H9 (cell line): ENCODE measurements around the gene PALM2AKAP2. TPM values are rescaled to one million over a fixed set of nuclear protein-coding genes. Genes with fewer than 3 reads are reported as not detected.

Experiments
- DNase-seq: peaks from one replicate; pipeline ENCODE4 v3.0.0-alpha.2; 2017
- H2AFZ ChIP-seq: one replicate; pipeline ENCODE4 v1.6.1; 2013; ENCODE audit warnings: mild to moderate bottlenecking, low read length, control low read depth, moderate library complexity
- H2AK5ac ChIP-seq: 2 replicates; pipeline ENCODE4 v1.6.1; 2013; ENCODE audit warnings: low read length, control low read depth, mixed read lengths; ENCODE audit not compliant: insufficient read length
- H2BK120ac ChIP-seq: one replicate; pipeline ENCODE4 v1.6.1; 2013; ENCODE audit warnings: low read depth, mild to moderate bottlenecking, low read length, control low read depth, inconsistent platforms; ENCODE audit not compliant: poor library complexity, severe bottlenecking
- H2BK12ac ChIP-seq: 2 replicates; pipeline ENCODE4 v1.6.1; 2013; ENCODE audit warnings: low read length, control low read depth, mixed read lengths, low read depth; ENCODE audit not compliant: insufficient read length
- H2BK15ac ChIP-seq: 2 replicates; pipeline ENCODE4 v1.6.1; 2013; ENCODE audit warnings: low read depth, low read length, control low read depth
- H2BK20ac ChIP-seq: one replicate; pipeline ENCODE4 v1.6.1; 2013; ENCODE audit warnings: low read depth, mild to moderate bottlenecking, low read length, control low read depth, inconsistent platforms; ENCODE audit not compliant: poor library complexity, severe bottlenecking
- H2BK5ac ChIP-seq: 2 replicates; pipeline ENCODE4 v1.6.1; 2013; ENCODE audit warnings: low read length, control low read depth, mixed read lengths; ENCODE audit not compliant: insufficient read length
- H3K14ac ChIP-seq: 2 replicates; pipeline ENCODE4 v1.6.1; 2013; ENCODE audit warnings: low read length, control low read depth; ENCODE audit not compliant: insufficient read depth
- H3K18ac ChIP-seq: 2 replicates; pipeline ENCODE4 v1.6.1; 2013; ENCODE audit warnings: low read depth, mild to moderate bottlenecking, mixed read lengths, low read length, control low read depth; ENCODE audit not compliant: insufficient read length
- H3K23ac ChIP-seq: 2 replicates; pipeline ENCODE4 v1.6.1; 2013; ENCODE audit warnings: low read length, control low read depth, mixed read lengths, low read depth; ENCODE audit not compliant: insufficient read length
- H3K23me2 ChIP-seq: 2 replicates; pipeline ENCODE4 v1.6.1; 2013; ENCODE audit warnings: low read depth, mild to moderate bottlenecking, mixed read lengths, low read length, control low read depth; ENCODE audit not compliant: insufficient read length, poor library complexity, severe bottlenecking
- H3K27ac ChIP-seq: 2 replicates; pipeline ENCODE4 v1.5.1; 2013; ENCODE audit warnings: low read length, control low read depth, mixed read lengths, low read depth; ENCODE audit not compliant: insufficient read length
- H3K27me3 ChIP-seq: 2 replicates; pipeline ENCODE4 v1.6.1; 2013; ENCODE audit warnings: low read length, control low read depth, inconsistent platforms; ENCODE audit not compliant: insufficient read depth
- H3K4ac ChIP-seq: 2 replicates; pipeline ENCODE4 v1.6.1; 2013; ENCODE audit warnings: low read depth, mild to moderate bottlenecking, control low read depth, inconsistent platforms, low read length, moderate library complexity
- H3K4me1 ChIP-seq: 2 replicates; pipeline ENCODE4 v1.6.1; 2013; ENCODE audit warnings: low read length, control low read depth, inconsistent platforms; ENCODE audit not compliant: insufficient read depth
- H3K4me2 ChIP-seq: 2 replicates; pipeline ENCODE4 v1.6.1; 2013; ENCODE audit warnings: low read length, control low read depth, mixed read lengths; ENCODE audit not compliant: insufficient read length, insufficient read depth
- H3K56ac ChIP-seq: 2 replicates; pipeline ENCODE4 v1.6.1; 2013; ENCODE audit warnings: low read depth, mild to moderate bottlenecking, mixed read lengths, low read length, control low read depth; ENCODE audit not compliant: insufficient read length
- H3K79me1 ChIP-seq: 2 replicates; pipeline ENCODE4 v1.6.1; 2013; ENCODE audit warnings: low read depth, mild to moderate bottlenecking, moderate library complexity, low read length, control low read depth, inconsistent platforms; ENCODE audit not compliant: insufficient read depth, poor library complexity, severe bottlenecking
- H3K79me2 ChIP-seq: 2 replicates; pipeline ENCODE4 v1.6.1; 2013; ENCODE audit warnings: low read length, control low read depth, inconsistent platforms; ENCODE audit not compliant: insufficient read depth
- H3K9ac ChIP-seq: 2 replicates; pipeline ENCODE4 v1.6.1; 2013; ENCODE audit warnings: low read length, control low read depth, mixed read lengths; ENCODE audit not compliant: insufficient read length; ENCODE audit errors: extremely low read depth
- H3K9me3 ChIP-seq: one replicate; pipeline ENCODE4 v1.6.1; 2013; ENCODE audit warnings: low read depth, low read length, inconsistent platforms; ENCODE audit not compliant: control insufficient read depth
- H3T11ph ChIP-seq: one replicate; pipeline ENCODE4 v1.6.1; 2013; ENCODE audit warnings: mild to moderate bottlenecking, low read length, control low read depth, inconsistent platforms
- H4K20me1 ChIP-seq: one replicate; pipeline ENCODE4 v1.6.1; 2013; ENCODE audit not compliant: control insufficient read depth, insufficient read length, insufficient read depth
- H4K5ac ChIP-seq: 2 replicates; pipeline ENCODE4 v1.6.1; 2013; ENCODE audit warnings: low read depth, mild to moderate bottlenecking, mixed read lengths, low read length, control low read depth; ENCODE audit not compliant: insufficient read length
- H4K8ac ChIP-seq: replicated peaks from 2 replicates; pipeline ENCODE4 v1.6.1; 2013; ENCODE audit warnings: low read length, control low read depth, mixed read lengths, low read depth; ENCODE audit not compliant: insufficient read length
- H4K91ac ChIP-seq: 2 replicates; pipeline ENCODE4 v1.6.1; 2013; ENCODE audit warnings: low read depth, mild to moderate bottlenecking, moderate library complexity, mixed read lengths, low read length, control low read depth; ENCODE audit not compliant: insufficient read length
- H3K27ac Mint-ChIP-seq, 3 experiments: 2 replicates in 2 of 3; 3 replicates in 1 of 3; pipeline ENCODE4 v1.8.0; 2020 to 2021; ENCODE audit warnings: mixed read lengths in 3 of 3, mild to moderate bottlenecking in 1 of 3, moderate library complexity in 1 of 3
- H3K27me3 Mint-ChIP-seq: 2 replicates; pipeline ENCODE4 v1.8.0; 2021; ENCODE audit warnings: low read depth, mild to moderate bottlenecking, moderate library complexity, mixed read lengths
- H3K36me3 Mint-ChIP-seq, 3 experiments: 2 replicates in 2 of 3; 3 replicates in 1 of 3; pipeline ENCODE4 v1.8.0; 2020 to 2021; ENCODE audit warnings: low read depth in 3 of 3, mixed read lengths in 3 of 3; ENCODE audit not compliant: insufficient read depth in 1 of 3
- H3K4me1 Mint-ChIP-seq, 2 experiments: 2 replicates each; pipeline ENCODE4 v1.8.0; 2020; ENCODE audit warnings: mixed read lengths in 2 of 2
- H3K4me3 Mint-ChIP-seq, 2 experiments: 2 replicates in 1 of 2; 3 replicates in 1 of 2; pipeline ENCODE4 v1.8.0; 2020 to 2021; ENCODE audit warnings: mild to moderate bottlenecking in 2 of 2, mixed read lengths in 2 of 2, moderate library complexity in 1 of 2
- H3K9me3 Mint-ChIP-seq, 2 experiments: 2 replicates in 1 of 2; 3 replicates in 1 of 2; pipeline ENCODE4 v1.8.0; 2020; ENCODE audit warnings: mild to moderate bottlenecking in 2 of 2, mixed read lengths in 2 of 2, moderate library complexity in 1 of 2
- WGBS: extraction: QIAGEN DNeasy Blood & Tissue Kit; methylation state at CpG from one replicate; pipeline ENCODE4 v1.1.7; 2013; ENCODE audit warnings: missing lambda C conversion rate, low lambda C conversion rate, mixed read lengths; ENCODE audit not compliant: insufficient read length; ENCODE audit errors: extremely low coverage; 5-methylcytosine and 5-hydroxymethylcytosine counted together
- total RNA-seq: library from RNA; stranded (reverse); gene quantifications from 2 replicates; pipeline ENCODE4 v1.2.1, GENCODE V29; 2021
- TF ChIP-seq, protein P1 (sequence below): fragments of 200-600 bp; sonication (generic); conservative IDR thresholded peaks from 3 replicates; pipeline ENCODE4 v1.8.0; 2021; ENCODE audit warnings: antibody characterized with exemption, mild to moderate bottlenecking

Gene PALM2AKAP2
- total RNA-seq, 1 experiment from 2014 or later: 3.6 TPM

DNA sequence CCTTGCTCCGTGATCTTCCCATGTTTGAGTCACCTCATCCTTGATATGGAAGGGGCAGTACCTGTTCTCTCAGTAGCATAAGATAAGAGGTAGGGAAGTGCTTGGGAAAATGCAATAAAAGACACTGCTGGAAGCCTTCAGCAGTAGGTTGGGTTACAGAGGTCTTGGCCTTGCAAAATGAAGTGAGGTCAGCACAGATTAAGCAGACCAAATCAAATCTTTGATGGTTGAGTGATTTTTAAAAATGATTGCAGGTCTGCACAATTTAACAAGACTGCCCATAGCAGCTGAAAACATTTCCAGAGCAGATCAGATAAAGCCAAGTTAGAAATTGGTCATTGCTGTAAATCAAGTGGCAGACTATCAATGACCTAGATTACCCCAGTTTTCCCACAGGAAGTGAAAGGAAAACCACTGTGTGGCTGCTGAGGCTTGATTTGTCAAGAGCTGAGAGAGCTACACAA, 32.9 kb downstream of the PALM2AKAP2 start:
- H3K56ac ChIP-seq: no peak overlapping the region
- H3K27me3 ChIP-seq: no peaks in the 10 kb centered on the region
- no peak overlapping the region for H4K5ac ChIP-seq
- H3K79me1 ChIP-seq: no peaks in the 10 kb centered on the region
- TF ChIP-seq, protein P1, sequence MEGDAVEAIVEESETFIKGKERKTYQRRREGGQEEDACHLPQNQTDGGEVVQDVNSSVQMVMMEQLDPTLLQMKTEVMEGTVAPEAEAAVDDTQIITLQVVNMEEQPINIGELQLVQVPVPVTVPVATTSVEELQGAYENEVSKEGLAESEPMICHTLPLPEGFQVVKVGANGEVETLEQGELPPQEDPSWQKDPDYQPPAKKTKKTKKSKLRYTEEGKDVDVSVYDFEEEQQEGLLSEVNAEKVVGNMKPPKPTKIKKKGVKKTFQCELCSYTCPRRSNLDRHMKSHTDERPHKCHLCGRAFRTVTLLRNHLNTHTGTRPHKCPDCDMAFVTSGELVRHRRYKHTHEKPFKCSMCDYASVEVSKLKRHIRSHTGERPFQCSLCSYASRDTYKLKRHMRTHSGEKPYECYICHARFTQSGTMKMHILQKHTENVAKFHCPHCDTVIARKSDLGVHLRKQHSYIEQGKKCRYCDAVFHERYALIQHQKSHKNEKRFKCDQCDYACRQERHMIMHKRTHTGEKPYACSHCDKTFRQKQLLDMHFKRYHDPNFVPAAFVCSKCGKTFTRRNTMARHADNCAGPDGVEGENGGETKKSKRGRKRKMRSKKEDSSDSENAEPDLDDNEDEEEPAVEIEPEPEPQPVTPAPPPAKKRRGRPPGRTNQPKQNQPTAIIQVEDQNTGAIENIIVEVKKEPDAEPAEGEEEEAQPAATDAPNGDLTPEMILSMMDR: no peak
- H2BK20ac ChIP-seq: no peak overlapping the region
- peaks cover 4% of the 10 kb centered on the region; the same call in 1 of the 2 replicates for H3K4me1 ChIP-seq
- no peak overlapping the region for H2BK15ac ChIP-seq
- H3K4ac ChIP-seq: no peak overlapping the region
- no peak overlapping the region for H2AFZ ChIP-seq
- Mint-ChIP-seq H3K27me3 (no peaks in the 10 kb centered on the region), H3K27ac (no peak overlapping the region), H3K4me1 (peaks cover 3 to 5% of the 10 kb centered on the region in 2 experiments; a peak in 3 of 4 replicates), H3K9me3 (peaks cover 5% of the 10 kb centered on the region in 2 experiments; a peak in 4 of 5 replicates), H3K36me3 (peaks cover 0 to 9% (median 0%) of the 10 kb centered on the region in 3 experiments; a peak in 1 of 7 replicates), H3K4me3 (no peak overlapping the region)
- H2BK120ac ChIP-seq: no peak overlapping the region
- H3K18ac ChIP-seq: no peak overlapping the region
- no peak overlapping the region for H3K23ac ChIP-seq
- H3K9me3 ChIP-seq: no peaks in the 10 kb centered on the region
- H4K8ac ChIP-seq: no peak overlapping the region
- H3K27ac ChIP-seq: no peak overlapping the region
- no peak overlapping the region for H3K4me2 ChIP-seq
- H3T11ph ChIP-seq: no peak overlapping the region
- no peaks in the 10 kb centered on the region for H4K20me1 ChIP-seq
- no peak overlapping the region for H3K14ac ChIP-seq
- no peaks in the 10 kb centered on the region for H3K79me2 ChIP-seq
- H4K91ac ChIP-seq: no peak overlapping the region
- WGBS: no CpG with 5 or more reads among the region's 1 CpG
- H3K9ac ChIP-seq: no peak overlapping the region
- H3K23me2 ChIP-seq: no peaks in the 10 kb centered on the region
- H2AK5ac ChIP-seq: no peak overlapping the region
- no peak overlapping the region for H2BK12ac ChIP-seq
- no peak for DNase-seq
- no peak overlapping the region for H2BK5ac ChIP-seq
